ENCODE data around the gene PTPRG. TPM values are rescaled to one million over a fixed set of nuclear protein-coding genes. Genes with fewer than 3 reads are reported as not detected.

Gene PTPRG
- total RNA-seq, 1 experiment from 2014 or later = 32.1 TPM

DNA sequence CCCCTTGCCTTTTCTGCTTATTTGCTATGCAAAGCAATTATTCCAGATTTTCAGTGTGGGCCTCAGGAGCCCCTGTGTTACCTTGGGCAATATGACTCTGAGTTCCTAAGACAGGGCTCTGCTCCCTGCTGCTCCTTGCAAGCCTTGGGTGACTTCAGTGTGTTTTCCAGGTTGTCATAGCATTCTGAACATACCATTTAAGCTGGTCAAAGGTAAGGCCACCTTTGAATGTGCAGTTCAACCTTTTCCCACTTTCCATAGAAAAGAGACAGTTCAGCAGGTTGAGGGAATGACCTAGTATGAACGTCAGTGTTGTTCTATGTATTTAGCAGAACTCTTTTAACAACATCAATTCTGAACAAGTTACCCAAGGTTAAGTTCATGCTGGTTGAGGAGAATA lies 302.2 kb downstream of the PTPRG start:
- no peak for ATAC-seq
- DNase-seq (ENCODE audit: low read depth, low spot score) = no peak
- ChIA-PET CTCF (no interaction called here), RAD21 (ENCODE audit: low non-redundant PET in 1 of 2, low total read pairs in 2 of 2, uncharacterized antibody in 2 of 2, unreplicated experiment in 2 of 2) (no interaction called here), POLR2A (no interaction called here)
- Histone ChIP-seq H2AFZ (ENCODE audit: low read depth, low read length, poor library complexity, severe bottlenecking) (no peak overlapping the region), H3K4me1 (ENCODE audit: control insufficient read depth in 1 of 2, insufficient read depth in 2 of 2, low read length in 2 of 2) (no peaks in the 10 kb centered on the region), H3K9me2 (ENCODE audit: insufficient read depth) (no peaks in the 10 kb centered on the region), H3K79me2 (ENCODE audit: insufficient read depth, low read length) (no peaks in the 10 kb centered on the region), H3K9ac (ENCODE audit: low read length) (no peak overlapping the region), H3K27me3 (ENCODE audit: insufficient read depth, low read length) (no peaks in the 10 kb centered on the region), H4K20me1 (ENCODE audit: insufficient read depth) (no peaks in the 10 kb centered on the region), H3K4me2 (ENCODE audit: low read length) (no peak overlapping the region), H3K9me3 (ENCODE audit: control insufficient read depth in 1 of 2, insufficient read depth in 1 of 2, low read depth in 1 of 2, low read length in 2 of 2) (no peaks in the 10 kb centered on the region), H3K36me3 (ENCODE audit: control insufficient read depth in 1 of 2, insufficient read depth in 2 of 2, low read length in 2 of 2) (no peaks in the 10 kb centered on the region), H3K27ac (ENCODE audit: low read depth, low read length) (no peak overlapping the region), H3K4me3 (replicated peaks in 1 of 2; ENCODE audit: low read depth in 1 of 2, low read length in 2 of 2) (no peak overlapping the region)
- TF ChIP-seq POLR2A (IDR thresholded peaks at IDR 0.05; ENCODE audit: borderline replicate concordance, extremely low read depth, insufficient read depth, insufficient read length) (no peak), EZH2phosphoT487 (IDR thresholded peaks at IDR 0.05; ENCODE audit: borderline replicate concordance) (no peak), CEBPB (IDR thresholded peaks at IDR 0.05; ENCODE audit: low read depth) (no peak), SP1 (IDR thresholded peaks at IDR 0.05; ENCODE audit: low read depth) (no peak), TCF7L2 (IDR thresholded peaks at IDR 0.05; ENCODE audit: borderline replicate concordance, extremely low read depth, insufficient read depth, insufficient read length) (no peak), CBX3 (IDR thresholded peaks at IDR 0.05; ENCODE audit: low read depth) (no peak), EGR1 (IDR thresholded peaks at IDR 0.05; ENCODE audit: low read depth) (no peak), ELF1 (IDR thresholded peaks at IDR 0.05; ENCODE audit: borderline replicate concordance, low read depth) (no peak), EZH2 (IDR thresholded peaks at IDR 0.05) (no peak), YY1 (IDR thresholded peaks at IDR 0.05; ENCODE audit: extremely low read depth, insufficient replicate concordance, low read depth, low read length) (no peak), POLR2AphosphoS5 (IDR thresholded peaks at IDR 0.05; ENCODE audit: low read depth, low read length) (no peak), FOSL1 (IDR thresholded peaks at IDR 0.05; ENCODE audit: low read depth) (no peak)
- TF ChIP-seq, protein P1, sequence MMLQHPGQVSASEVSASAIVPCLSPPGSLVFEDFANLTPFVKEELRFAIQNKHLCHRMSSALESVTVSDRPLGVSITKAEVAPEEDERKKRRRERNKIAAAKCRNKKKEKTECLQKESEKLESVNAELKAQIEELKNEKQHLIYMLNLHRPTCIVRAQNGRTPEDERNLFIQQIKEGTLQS (IDR thresholded peaks at IDR 0.05) = no peak
- TF ChIP-seq, protein P2, sequence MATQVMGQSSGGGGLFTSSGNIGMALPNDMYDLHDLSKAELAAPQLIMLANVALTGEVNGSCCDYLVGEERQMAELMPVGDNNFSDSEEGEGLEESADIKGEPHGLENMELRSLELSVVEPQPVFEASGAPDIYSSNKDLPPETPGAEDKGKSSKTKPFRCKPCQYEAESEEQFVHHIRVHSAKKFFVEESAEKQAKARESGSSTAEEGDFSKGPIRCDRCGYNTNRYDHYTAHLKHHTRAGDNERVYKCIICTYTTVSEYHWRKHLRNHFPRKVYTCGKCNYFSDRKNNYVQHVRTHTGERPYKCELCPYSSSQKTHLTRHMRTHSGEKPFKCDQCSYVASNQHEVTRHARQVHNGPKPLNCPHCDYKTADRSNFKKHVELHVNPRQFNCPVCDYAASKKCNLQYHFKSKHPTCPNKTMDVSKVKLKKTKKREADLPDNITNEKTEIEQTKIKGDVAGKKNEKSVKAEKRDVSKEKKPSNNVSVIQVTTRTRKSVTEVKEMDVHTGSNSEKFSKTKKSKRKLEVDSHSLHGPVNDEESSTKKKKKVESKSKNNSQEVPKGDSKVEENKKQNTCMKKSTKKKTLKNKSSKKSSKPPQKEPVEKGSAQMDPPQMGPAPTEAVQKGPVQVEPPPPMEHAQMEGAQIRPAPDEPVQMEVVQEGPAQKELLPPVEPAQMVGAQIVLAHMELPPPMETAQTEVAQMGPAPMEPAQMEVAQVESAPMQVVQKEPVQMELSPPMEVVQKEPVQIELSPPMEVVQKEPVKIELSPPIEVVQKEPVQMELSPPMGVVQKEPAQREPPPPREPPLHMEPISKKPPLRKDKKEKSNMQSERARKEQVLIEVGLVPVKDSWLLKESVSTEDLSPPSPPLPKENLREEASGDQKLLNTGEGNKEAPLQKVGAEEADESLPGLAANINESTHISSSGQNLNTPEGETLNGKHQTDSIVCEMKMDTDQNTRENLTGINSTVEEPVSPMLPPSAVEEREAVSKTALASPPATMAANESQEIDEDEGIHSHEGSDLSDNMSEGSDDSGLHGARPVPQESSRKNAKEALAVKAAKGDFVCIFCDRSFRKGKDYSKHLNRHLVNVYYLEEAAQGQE (IDR thresholded peaks at IDR 0.05; ENCODE audit: low read depth) = no peak
- TF ChIP-seq, protein P3, sequence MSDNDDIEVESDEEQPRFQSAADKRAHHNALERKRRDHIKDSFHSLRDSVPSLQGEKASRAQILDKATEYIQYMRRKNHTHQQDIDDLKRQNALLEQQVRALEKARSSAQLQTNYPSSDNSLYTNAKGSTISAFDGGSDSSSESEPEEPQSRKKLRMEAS (IDR thresholded peaks at IDR 0.05) = no peak
- TF ChIP-seq, protein P4, sequence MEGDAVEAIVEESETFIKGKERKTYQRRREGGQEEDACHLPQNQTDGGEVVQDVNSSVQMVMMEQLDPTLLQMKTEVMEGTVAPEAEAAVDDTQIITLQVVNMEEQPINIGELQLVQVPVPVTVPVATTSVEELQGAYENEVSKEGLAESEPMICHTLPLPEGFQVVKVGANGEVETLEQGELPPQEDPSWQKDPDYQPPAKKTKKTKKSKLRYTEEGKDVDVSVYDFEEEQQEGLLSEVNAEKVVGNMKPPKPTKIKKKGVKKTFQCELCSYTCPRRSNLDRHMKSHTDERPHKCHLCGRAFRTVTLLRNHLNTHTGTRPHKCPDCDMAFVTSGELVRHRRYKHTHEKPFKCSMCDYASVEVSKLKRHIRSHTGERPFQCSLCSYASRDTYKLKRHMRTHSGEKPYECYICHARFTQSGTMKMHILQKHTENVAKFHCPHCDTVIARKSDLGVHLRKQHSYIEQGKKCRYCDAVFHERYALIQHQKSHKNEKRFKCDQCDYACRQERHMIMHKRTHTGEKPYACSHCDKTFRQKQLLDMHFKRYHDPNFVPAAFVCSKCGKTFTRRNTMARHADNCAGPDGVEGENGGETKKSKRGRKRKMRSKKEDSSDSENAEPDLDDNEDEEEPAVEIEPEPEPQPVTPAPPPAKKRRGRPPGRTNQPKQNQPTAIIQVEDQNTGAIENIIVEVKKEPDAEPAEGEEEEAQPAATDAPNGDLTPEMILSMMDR (IDR thresholded peaks at IDR 0.05 in 2 of 3, conservative IDR thresholded peaks at IDR 0.05 in 1 of 3; ENCODE audit: borderline replicate concordance in 1 of 3, insufficient read depth in 1 of 3, low read depth in 2 of 3, low read length in 2 of 3) = no peak
- intact Hi-C loops (cut with micrococcal nuclease) = no loop called here
- BruUV-seq (replicated peaks) = no TSS peak
